ENCODE data around the gene PMEL.
"Not testable (repeated sequence)": the region's sequence is repeated elsewhere in the genome, so short reads cannot be mapped to it uniquely, and the experiment has no call there.

The PMEL gene

GRCh38 chr12:55925870-55926737, 39.7 kb downstream of the PMEL start:
- DNase-seq (ENCODE audit: insufficient read length, low spot score) (no peak), FAIRE-seq (no peak)
- TF ChIP-seq PAX5 (IDR thresholded peaks at IDR 0.05; ENCODE audit: insufficient read depth, low read length, severe bottlenecking), result no peak
- no peak for TF ChIP-seq POLR2A (IDR thresholded peaks at IDR 0.05; ENCODE audit: low read depth, low read length)
- TF ChIP-seq SPI1 (IDR thresholded peaks at IDR 0.05; ENCODE audit: low read depth, low read length), result no peak
- TF ChIP-seq POU2F2 (IDR thresholded peaks at IDR 0.05; ENCODE audit: low read depth, low read length), result no peak
- TF ChIP-seq POLR2AphosphoS5 (IDR thresholded peaks at IDR 0.05; ENCODE audit: low read depth, low read length), result no peak
- no peak for TF ChIP-seq TAF1 (IDR thresholded peaks at IDR 0.05; ENCODE audit: low read depth, low read length)

GRCh38 chr12:55925371-55925770, 40.5 kb downstream of the PMEL start:
- DNase-seq (ENCODE audit: insufficient read length, low spot score) (no peak), FAIRE-seq (no peak)
- no peak for TF ChIP-seq POU2F2 (IDR thresholded peaks at IDR 0.05; ENCODE audit: low read depth, low read length)
- no peak for TF ChIP-seq POLR2AphosphoS5 (IDR thresholded peaks at IDR 0.05; ENCODE audit: low read depth, low read length)
- no peak for TF ChIP-seq SPI1 (IDR thresholded peaks at IDR 0.05; ENCODE audit: low read depth, low read length)
- no peak for TF ChIP-seq POLR2A (IDR thresholded peaks at IDR 0.05; ENCODE audit: low read depth, low read length)

GRCh38 chr12:55923648-55924047, 42.2 kb downstream of the PMEL start:
- not testable (repeated sequence) for FAIRE-seq; DNase-seq (ENCODE audit: insufficient read length, low spot score)

GRCh38 chr12:55922126-55922525, 43.7 kb downstream of the PMEL start:
- TF ChIP-seq POLR2AphosphoS5 (IDR thresholded peaks at IDR 0.05; ENCODE audit: low read depth, low read length) (no peak), TAF1 (IDR thresholded peaks at IDR 0.05; ENCODE audit: low read depth, low read length) (no peak)
- no peak for FAIRE-seq
- no peak for DNase-seq (ENCODE audit: insufficient read length, low spot score)

GRCh38 chr12:55919032-55919431, 46.8 kb downstream of the PMEL start:
- not testable (repeated sequence) for DNase-seq (ENCODE audit: insufficient read length, low spot score); FAIRE-seq

- no peak for TF ChIP-seq POLR2AphosphoS5 (IDR thresholded peaks at IDR 0.05; ENCODE audit: low read depth, low read length)
- no peak for TF ChIP-seq TAF1 (IDR thresholded peaks at IDR 0.05; ENCODE audit: low read depth, low read length)
- no peak for TF ChIP-seq POU2F2 (IDR thresholded peaks at IDR 0.05; ENCODE audit: low read depth, low read length)
- TF ChIP-seq SPI1 (IDR thresholded peaks at IDR 0.05; ENCODE audit: low read depth, low read length), result 0 out of 2 replicates have a peak, but pooled peaks have one; percentile 12
- no peak for TF ChIP-seq POLR2A (IDR thresholded peaks at IDR 0.05; ENCODE audit: low read depth, low read length)
- no peak for TF ChIP-seq PAX5 (IDR thresholded peaks at IDR 0.05; ENCODE audit: insufficient read depth, low read length, severe bottlenecking)
- DNase-seq (ENCODE audit: insufficient read length, low spot score) (no peak), FAIRE-seq (no peak)
These were observed 50.4 kb downstream of the PMEL start for GRCh38 chr12:55915482-55915859.

- DNase-seq (ENCODE audit: insufficient read length, low spot score) (no peak), FAIRE-seq (no peak)
- TF ChIP-seq SPI1 (IDR thresholded peaks at IDR 0.05; ENCODE audit: low read depth, low read length) (no peak), POLR2AphosphoS5 (IDR thresholded peaks at IDR 0.05; ENCODE audit: low read depth, low read length) (no peak), POU2F2 (IDR thresholded peaks at IDR 0.05; ENCODE audit: low read depth, low read length) (no peak), TAF1 (IDR thresholded peaks at IDR 0.05; ENCODE audit: low read depth, low read length) (no peak), POLR2A (IDR thresholded peaks at IDR 0.05; ENCODE audit: low read depth, low read length) (no peak), PAX5 (IDR thresholded peaks at IDR 0.05; ENCODE audit: insufficient read depth, low read length, severe bottlenecking) (no peak)
These were observed 52.9 kb downstream of the PMEL start for GRCh38 chr12:55912908-55913307.

GRCh38 chr12:55909513-55909884, 56.3 kb downstream of the PMEL start:
- FAIRE-seq (no peak), DNase-seq (ENCODE audit: insufficient read length, low spot score) (no peak)
- no peak for TF ChIP-seq PAX5 (IDR thresholded peaks at IDR 0.05; ENCODE audit: insufficient read depth, low read length, severe bottlenecking)
- TF ChIP-seq POLR2AphosphoS5 (IDR thresholded peaks at IDR 0.05; ENCODE audit: low read depth, low read length), result no peak
- no peak for TF ChIP-seq POLR2A (IDR thresholded peaks at IDR 0.05; ENCODE audit: low read depth, low read length)
- no peak for TF ChIP-seq POU2F2 (IDR thresholded peaks at IDR 0.05; ENCODE audit: low read depth, low read length)
- no peak for TF ChIP-seq TAF1 (IDR thresholded peaks at IDR 0.05; ENCODE audit: low read depth, low read length)
- TF ChIP-seq SPI1 (IDR thresholded peaks at IDR 0.05; ENCODE audit: low read depth, low read length), result no peak

- DNase-seq (ENCODE audit: insufficient read length, low spot score) (no peak), FAIRE-seq (no peak)
- TF ChIP-seq PAX5 (IDR thresholded peaks at IDR 0.05; ENCODE audit: insufficient read depth, low read length, severe bottlenecking) (no peak), POLR2AphosphoS5 (IDR thresholded peaks at IDR 0.05; ENCODE audit: low read depth, low read length) (no peak), SPI1 (IDR thresholded peaks at IDR 0.05; ENCODE audit: low read depth, low read length) (no peak), POLR2A (IDR thresholded peaks at IDR 0.05; ENCODE audit: low read depth, low read length) (no peak), TAF1 (IDR thresholded peaks at IDR 0.05; ENCODE audit: low read depth, low read length) (no peak), POU2F2 (IDR thresholded peaks at IDR 0.05; ENCODE audit: low read depth, low read length) (no peak)
These were observed 56.9 kb downstream of the PMEL start for GRCh38 chr12:55908726-55909512.

- FAIRE-seq (no peak), DNase-seq (ENCODE audit: insufficient read length, low spot score) (no peak)
- TF ChIP-seq SPI1 (IDR thresholded peaks at IDR 0.05; ENCODE audit: low read depth, low read length), result peak; percentile 27; the same call in 1 of the 2 replicates
- TF ChIP-seq POLR2A (IDR thresholded peaks at IDR 0.05; ENCODE audit: low read depth, low read length), result no peak
These were observed 59.8 kb downstream of the PMEL start for GRCh38 chr12:55906056-55906455.
